Sciatic nerve (tissue), 2 donors: ENCODE results near the gene RAPSN. TPM values are rescaled to one million over a fixed set of nuclear protein-coding genes. Genes with fewer than 3 reads are reported as not detected.

Experiments
- ATAC-seq: fragments of 200-7000 bp; cut with Tn5 transposase; one replicate; pipeline ENCODE4 v1.9.1; 2020; ENCODE audit warnings: mild to moderate bottlenecking, moderate library complexity
- DNase-seq: peaks from one replicate; pipeline ENCODE4 v3.0.0-alpha.2; 2020; ENCODE audit warnings: low spot score
- intact Hi-C: fragments of 100-400 bp; cut with DNase I; formaldehyde crosslinking; loops from one replicate; pipeline ENCODE4 v1.14.2; 2022
- microRNA-seq: library from miRNA; unstranded; fragments of <30 nt; microRNA quantifications from one replicate; pipeline ENCODE4 v1.2.0, GENCODE V29; 2020
- total RNA-seq: library from RNA; stranded (reverse); fragmentation: NEBNext Ultra II Directional; extraction: Animal tissue kit (Norgen Biotek cat#: 25700); gene quantifications from one replicate; pipeline ENCODE4 v1.2.1, GENCODE V29; 2021
- donor health status: DM: no; HTN: no; CAD: no.
- donor health status: DM: no; HTN: no; CAD: no.

RAPSN gene
- total RNA-seq, 1 donor from 2014 or later = 4.9 TPM

GRCh38 chr11:47394322-47395222, 54.4 kb downstream of the RAPSN start:
- DNase-seq = no peak
- peak; percentile 53 for ATAC-seq
- intact Hi-C loops = no loop called here

GRCh38 chr11:47394050-47394321, 55.0 kb downstream of the RAPSN start:
- intact Hi-C loops = no loop called here
- ATAC-seq (peak; percentile 1), DNase-seq (no peak)

- ATAC-seq (peak; percentile 69), DNase-seq (peak; percentile 73)
- intact Hi-C loops = no loop called here
Measured at GRCh38 chr11:47393163-47394049, 55.5 kb downstream of the RAPSN start.

- DNase-seq (no peak), ATAC-seq (peak; percentile 8)
- intact Hi-C loops = no loop called here
Measured at GRCh38 chr11:47392546-47393162, 56.3 kb downstream of the RAPSN start.

GRCh38 chr11:47391711-47392432, 57.1 kb downstream of the RAPSN start:
- DNase-seq = no peak
- no peak for ATAC-seq
- intact Hi-C loops = no loop called here

- DNase-seq (peak; percentile 66), ATAC-seq (peak; percentile 22)
- intact Hi-C loops = no loop called here
Measured at GRCh38 chr11:47391077-47391583, 57.8 kb downstream of the RAPSN start.

- intact Hi-C loops = no loop called here
- ATAC-seq = no peak
- DNase-seq = no peak
Measured at GRCh38 chr11:47390422-47390760, 58.5 kb downstream of the RAPSN start.

- no peak for DNase-seq
Measured at GRCh38 chr11:47389577-47390421, 59.1 kb downstream of the RAPSN start.

GRCh38 chr11:47388697-47389576, 60.0 kb downstream of the RAPSN start:
- no peak for ATAC-seq
- no peak for DNase-seq
- intact Hi-C loops = no loop called here

More at GRCh38 chr11:47389577-47390421, 59.1 kb downstream of the RAPSN start:
- intact Hi-C loops = no loop called here
- ATAC-seq = no peak

GRCh38 chr11:47387944-47388696, 60.8 kb downstream of the RAPSN start:
- DNase-seq (no peak), ATAC-seq (no peak)
- intact Hi-C loops = no loop called here

Small RNA genes lying within 50 kb of the gene (microRNA-seq; reads per million reads assigned to microRNA genes)
- gene MIR4487 = not detected

Other genes with a start within 250 kb of the RAPSN start
- 44.3 TPM for gene DDB2, start 234.2 kb downstream of the RAPSN start, total RNA-seq
- gene ACP2, start 200.3 kb downstream of the RAPSN start, total RNA-seq = 35.7 TPM
- 132 TPM for gene NR1H3, start 191.1 kb downstream of the RAPSN start, total RNA-seq
- 52.3 TPM for gene MADD, start 179.0 kb downstream of the RAPSN start, total RNA-seq
- gene MYBPC3, start 96.4 kb downstream of the RAPSN start, total RNA-seq = 0.53 TPM
- 47.0 TPM for gene SPI1, start 70.6 kb downstream of the RAPSN start, total RNA-seq
- gene SLC39A13, start 40.5 kb downstream of the RAPSN start, total RNA-seq = 55.5 TPM
- gene PSMC3, start 22.7 kb downstream of the RAPSN start, total RNA-seq = 97.5 TPM
- 113 TPM for gene CELF1, start 104.0 kb upstream of the RAPSN start, total RNA-seq
- gene PTPMT1, start 116.5 kb upstream of the RAPSN start, total RNA-seq = 31.3 TPM
- 12.5 TPM for gene KBTBD4, start 129.8 kb upstream of the RAPSN start, total RNA-seq
- 46.0 TPM for gene NDUFS3, start 129.9 kb upstream of the RAPSN start, total RNA-seq
- gene FAM180B, start 137.5 kb upstream of the RAPSN start, total RNA-seq = 3.0 TPM
- gene C1QTNF4, start 145.3 kb upstream of the RAPSN start, total RNA-seq = 5.0 TPM
- gene MTCH2, start 193.4 kb upstream of the RAPSN start, total RNA-seq = 41.4 TPM